Glutamatergic neuron (in vitro differentiated cells): ENCODE data around the gene FLNA. TPM values are rescaled to one million over a fixed set of nuclear protein-coding genes. Genes with fewer than 3 reads are reported as not detected.

ENCODE experiments used
- DNase-seq: peaks from one replicate; pipeline ENCODE4 v3.0.0; 2022
- H3K27ac Mint-ChIP-seq: one replicate; pipeline ENCODE4 v1.8.0; 2020; ENCODE audit warnings: mild to moderate bottlenecking, mixed read lengths, inconsistent platforms; ENCODE audit not compliant: unreplicated experiment
- H3K27me3 Mint-ChIP-seq: one replicate; pipeline ENCODE4 v1.8.0; 2020; ENCODE audit warnings: mild to moderate bottlenecking, moderate library complexity, mixed read lengths, inconsistent platforms; ENCODE audit not compliant: unreplicated experiment
- H3K36me3 Mint-ChIP-seq: one replicate; pipeline ENCODE4 v1.8.0; 2020; ENCODE audit warnings: mild to moderate bottlenecking, mixed read lengths, inconsistent platforms; ENCODE audit not compliant: unreplicated experiment
- H3K4me1 Mint-ChIP-seq: one replicate; pipeline ENCODE4 v1.8.0; 2020; ENCODE audit warnings: mild to moderate bottlenecking, low read depth, mixed read lengths, inconsistent platforms; ENCODE audit not compliant: unreplicated experiment
- H3K4me3 Mint-ChIP-seq: one replicate; pipeline ENCODE4 v1.8.0; 2020; ENCODE audit warnings: mild to moderate bottlenecking, mixed read lengths, inconsistent platforms; ENCODE audit not compliant: unreplicated experiment
- H3K9me3 Mint-ChIP-seq: one replicate; pipeline ENCODE4 v1.8.0; 2020; ENCODE audit warnings: mild to moderate bottlenecking, moderate library complexity, mixed read lengths, inconsistent platforms; ENCODE audit not compliant: unreplicated experiment
- total RNA-seq: library from RNA; stranded (reverse); fragmentation: NEBNext Ultra II Directional; extraction: Animal tissue kit (Norgen Biotek cat#: 25700); gene quantifications from one replicate; pipeline ENCODE4 v1.2.1, GENCODE V29; 2021; ENCODE audit not compliant: unreplicated experiment
- TF ChIP-seq, protein P1 (sequence below): fragments of 200-600 bp; sonication (generic); IDR thresholded peaks from one replicate; pipeline ENCODE4 v1.5.0; 2021; ENCODE audit not compliant: partially characterized antibody, unreplicated experiment

Gene FLNA
- total RNA-seq, 1 donor from 2014 or later = 499 TPM

DNA sequence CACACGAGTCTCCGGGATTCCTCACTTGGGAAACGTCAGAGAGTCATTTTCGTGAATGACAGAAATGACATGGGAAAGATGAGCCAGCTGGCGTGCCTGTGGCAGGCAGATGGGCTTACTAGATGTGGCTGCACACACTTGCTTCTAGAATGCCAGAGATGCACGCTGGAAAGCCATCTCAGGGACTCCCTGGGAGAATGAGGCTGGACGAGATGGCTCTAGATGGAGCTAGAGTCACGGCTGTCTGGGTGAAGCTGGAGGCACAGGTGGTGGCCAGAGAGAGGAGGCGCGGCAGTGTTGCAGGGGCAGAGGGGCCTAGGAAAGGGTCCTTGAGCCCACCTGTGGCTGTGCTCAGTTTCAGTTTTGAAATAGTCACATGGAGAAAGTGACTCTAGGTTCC, 52.8 kb downstream of the FLNA start:
- Mint-ChIP-seq H3K27ac (no peak overlapping the region), H3K9me3 (peaks cover 3% of the 10 kb centered on the region), H3K4me3 (no peak overlapping the region), H3K27me3 (peaks cover 3% of the 10 kb centered on the region), H3K36me3 (no peaks in the 10 kb centered on the region), H3K4me1 (peaks cover 4% of the 10 kb centered on the region)
- DNase-seq = no peak
- TF ChIP-seq, protein P1, sequence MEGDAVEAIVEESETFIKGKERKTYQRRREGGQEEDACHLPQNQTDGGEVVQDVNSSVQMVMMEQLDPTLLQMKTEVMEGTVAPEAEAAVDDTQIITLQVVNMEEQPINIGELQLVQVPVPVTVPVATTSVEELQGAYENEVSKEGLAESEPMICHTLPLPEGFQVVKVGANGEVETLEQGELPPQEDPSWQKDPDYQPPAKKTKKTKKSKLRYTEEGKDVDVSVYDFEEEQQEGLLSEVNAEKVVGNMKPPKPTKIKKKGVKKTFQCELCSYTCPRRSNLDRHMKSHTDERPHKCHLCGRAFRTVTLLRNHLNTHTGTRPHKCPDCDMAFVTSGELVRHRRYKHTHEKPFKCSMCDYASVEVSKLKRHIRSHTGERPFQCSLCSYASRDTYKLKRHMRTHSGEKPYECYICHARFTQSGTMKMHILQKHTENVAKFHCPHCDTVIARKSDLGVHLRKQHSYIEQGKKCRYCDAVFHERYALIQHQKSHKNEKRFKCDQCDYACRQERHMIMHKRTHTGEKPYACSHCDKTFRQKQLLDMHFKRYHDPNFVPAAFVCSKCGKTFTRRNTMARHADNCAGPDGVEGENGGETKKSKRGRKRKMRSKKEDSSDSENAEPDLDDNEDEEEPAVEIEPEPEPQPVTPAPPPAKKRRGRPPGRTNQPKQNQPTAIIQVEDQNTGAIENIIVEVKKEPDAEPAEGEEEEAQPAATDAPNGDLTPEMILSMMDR = no peak

DNA sequence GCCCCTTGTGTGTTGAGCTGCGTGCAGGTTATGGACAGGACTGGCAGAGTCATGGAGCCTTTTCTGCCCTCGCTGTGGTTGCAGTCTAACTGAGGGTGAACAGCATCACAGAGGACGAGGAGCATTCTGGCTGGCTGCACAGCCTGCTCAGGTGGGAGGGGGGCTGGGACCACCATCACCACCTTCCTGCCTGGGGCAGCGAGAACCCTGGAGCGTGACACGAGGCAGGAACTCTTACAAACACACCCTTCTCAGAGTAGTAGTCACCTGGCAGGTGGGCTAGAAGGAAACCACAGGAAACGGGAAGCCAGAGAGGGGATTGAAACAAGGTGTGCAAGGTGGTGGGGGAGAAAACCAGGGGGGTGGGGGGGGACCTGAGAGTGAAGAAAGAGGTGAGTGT, 53.3 kb downstream of the FLNA start:
- no peak overlapping the region for H3K4me3 Mint-ChIP-seq
- DNase-seq = no peak

DNA sequence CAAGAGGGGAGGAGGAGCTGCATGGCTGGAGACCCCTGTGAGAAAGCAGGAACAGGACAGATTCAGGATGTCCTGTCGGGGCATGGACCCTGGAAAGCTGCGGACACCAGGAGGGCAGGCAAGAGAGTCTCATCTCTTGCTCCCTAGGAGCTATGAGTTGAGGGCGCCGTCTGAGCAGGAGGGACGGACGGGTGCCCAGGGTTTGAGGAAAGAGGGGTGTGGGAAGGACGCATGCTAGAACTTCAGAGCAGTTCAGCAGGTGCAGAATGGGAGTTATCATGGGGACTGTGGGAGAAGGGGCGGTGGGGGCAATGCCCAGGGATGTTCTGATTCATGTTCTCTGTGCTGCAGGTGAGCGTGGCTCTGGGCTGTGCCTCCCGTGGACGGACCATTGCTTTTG, 54.0 kb downstream of the FLNA start:
- TF ChIP-seq, protein P1 = no peak
- H3K36me3 Mint-ChIP-seq = no peaks in the 10 kb centered on the region
- H3K27ac Mint-ChIP-seq = no peak overlapping the region
- no peak for DNase-seq
- H3K4me3 Mint-ChIP-seq = no peak overlapping the region
- peaks cover 3% of the 10 kb centered on the region for H3K27me3 Mint-ChIP-seq
- H3K9me3 Mint-ChIP-seq = peaks cover 3% of the 10 kb centered on the region
- H3K4me1 Mint-ChIP-seq = peaks cover 4% of the 10 kb centered on the region

More for the DNA sequence above, 53.3 kb downstream of the FLNA start:
- peaks cover 4% of the 10 kb centered on the region for H3K4me1 Mint-ChIP-seq
- TF ChIP-seq, protein P1 = no peak
- peaks cover 3% of the 10 kb centered on the region for H3K27me3 Mint-ChIP-seq
- no peak overlapping the region for H3K27ac Mint-ChIP-seq
- H3K36me3 Mint-ChIP-seq = no peaks in the 10 kb centered on the region
- H3K9me3 Mint-ChIP-seq = peaks cover 3% of the 10 kb centered on the region

DNA sequence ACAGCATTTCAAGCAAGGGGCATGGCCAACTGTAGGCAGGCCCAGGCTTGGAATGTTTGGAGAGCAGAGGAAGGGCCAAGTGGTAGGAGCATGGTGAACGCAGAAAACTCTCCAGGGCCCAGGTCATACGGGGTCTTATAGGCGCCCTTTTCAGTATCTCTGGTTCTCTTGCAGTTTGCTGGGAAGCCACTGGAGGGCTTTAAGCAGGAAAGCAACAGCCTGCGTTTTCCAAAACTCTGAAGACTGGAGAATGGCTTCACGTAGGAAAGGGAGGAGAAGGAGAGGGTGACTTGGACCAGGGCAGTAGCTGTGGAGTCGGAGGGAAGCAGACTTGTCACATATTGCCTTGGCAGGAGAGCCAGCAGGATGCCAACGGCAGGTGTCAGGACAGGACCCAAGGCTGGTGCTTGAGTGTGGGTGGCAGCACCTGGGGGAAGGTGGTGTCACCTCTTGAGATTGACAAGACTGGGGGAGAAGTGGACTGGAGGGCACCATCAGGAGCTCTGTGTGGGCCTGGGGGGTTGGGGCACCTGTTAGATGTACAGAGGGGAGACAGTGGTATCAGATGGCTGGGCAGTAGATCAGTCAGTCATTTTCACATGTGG, 56.9 kb downstream of the FLNA start:
- no peak overlapping the region for H3K27ac Mint-ChIP-seq
- peaks cover 4% of the 10 kb centered on the region for H3K4me1 Mint-ChIP-seq
- no peak overlapping the region for H3K4me3 Mint-ChIP-seq
- no peaks in the 10 kb centered on the region for H3K36me3 Mint-ChIP-seq
- peak; percentile 49 for DNase-seq
- peaks cover 3% of the 10 kb centered on the region for H3K9me3 Mint-ChIP-seq
- H3K27me3 Mint-ChIP-seq = peaks cover 3% of the 10 kb centered on the region
- TF ChIP-seq, protein P1 = peak; percentile 35

DNA sequence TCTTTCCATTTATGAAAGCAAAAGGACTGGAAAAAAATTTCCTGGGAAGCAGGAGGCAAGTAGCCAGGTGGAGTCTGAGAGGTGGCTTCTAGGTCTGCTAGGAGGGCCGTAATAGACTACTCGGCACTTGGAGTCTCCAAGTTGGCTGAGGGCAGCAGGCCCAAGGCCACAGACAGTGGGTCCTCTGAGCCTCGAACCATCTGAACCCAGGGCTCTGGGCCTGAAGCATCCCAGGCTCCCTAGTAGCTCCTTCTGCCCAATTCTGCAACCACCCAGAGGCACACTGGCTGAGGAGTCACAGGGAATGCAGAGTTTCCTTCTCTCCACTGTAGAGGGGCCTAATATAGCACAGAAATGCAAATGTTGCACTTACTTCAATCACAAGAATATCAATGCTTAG, 59.0 kb downstream of the FLNA start:
- Mint-ChIP-seq H3K4me1 (no peaks in the 10 kb centered on the region), H3K9me3 (peaks cover 3% of the 10 kb centered on the region), H3K36me3 (no peaks in the 10 kb centered on the region), H3K27me3 (peaks cover 3% of the 10 kb centered on the region), H3K4me3 (no peak overlapping the region), H3K27ac (no peak overlapping the region)
- TF ChIP-seq, protein P1 = no peak
- no peak for DNase-seq
